ENCODE measurements around the gene ISLR2.

ISLR2 gene

DNA sequence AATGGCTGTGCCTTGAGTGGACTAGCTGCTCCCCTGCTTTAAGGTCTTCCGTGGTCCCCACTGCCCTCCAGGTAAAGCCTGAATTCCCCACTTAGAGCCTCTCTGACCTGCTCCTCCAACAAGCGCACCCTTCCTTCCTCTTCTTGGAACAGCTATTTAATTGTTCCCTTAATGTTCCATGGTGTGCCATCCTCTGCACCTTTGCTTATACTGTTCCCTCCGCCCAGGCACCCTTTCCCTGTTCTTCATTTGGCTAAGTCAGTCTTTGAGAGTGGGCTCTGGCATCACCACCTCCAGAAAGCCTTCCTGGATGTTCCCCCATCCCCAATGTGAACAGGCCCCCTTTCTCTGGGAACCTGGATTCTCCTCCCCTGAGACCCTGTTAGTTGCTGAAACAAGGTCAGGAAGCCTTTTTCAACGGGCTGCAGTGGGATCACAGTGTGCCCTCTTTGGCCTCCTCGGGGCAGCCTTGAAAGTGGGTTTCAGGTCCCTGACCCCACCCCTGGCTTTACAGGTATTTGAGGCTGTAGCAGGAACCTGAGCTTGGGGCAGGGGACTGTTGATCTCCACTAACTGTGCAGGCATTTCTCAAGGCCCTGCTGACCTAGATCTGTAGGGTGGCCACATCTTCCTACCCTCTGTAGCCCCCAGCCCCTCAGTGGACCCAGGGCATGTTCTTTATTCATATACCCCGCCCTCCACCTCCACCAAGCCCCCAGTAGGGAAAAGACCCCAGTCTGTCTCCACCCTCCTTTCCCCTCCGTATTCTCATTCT lies 48.1 kb downstream of the ISLR2 start:
- DNase-seq, result no peak

DNA sequence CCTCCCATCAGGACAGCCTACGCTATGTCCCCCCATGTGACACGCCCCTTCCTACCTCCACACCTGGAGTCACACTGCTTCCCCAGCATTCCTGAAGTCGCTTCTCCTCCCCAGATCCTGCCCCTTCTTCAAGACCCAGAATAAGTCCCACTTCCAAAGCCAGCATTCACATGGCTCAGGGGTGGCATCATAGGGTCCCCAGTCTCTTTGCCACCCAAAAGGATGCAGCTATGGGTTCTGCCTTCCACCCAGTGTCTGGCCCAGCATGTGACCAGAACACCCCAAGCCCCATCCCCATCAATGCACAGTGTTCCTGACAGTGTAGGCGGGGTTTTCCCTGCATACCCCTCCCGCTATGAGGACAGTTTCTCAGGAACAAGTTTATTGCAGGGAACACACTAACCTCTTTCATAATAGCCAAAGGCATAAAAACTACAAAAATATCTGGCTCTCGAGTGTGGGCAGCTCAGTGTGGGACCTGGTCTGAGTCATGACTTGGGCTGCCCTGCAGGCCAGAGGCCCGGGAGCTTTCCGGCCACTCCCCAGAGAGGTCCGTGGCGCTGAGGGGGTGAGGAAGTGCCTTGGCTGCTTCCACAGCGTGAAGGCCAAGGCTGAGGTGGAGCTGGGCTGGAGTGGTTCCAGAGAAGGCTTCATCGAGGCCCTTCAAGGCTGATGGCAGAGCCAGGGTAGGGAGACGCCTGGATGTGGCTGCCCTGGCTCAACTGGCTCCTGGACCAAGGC lies 48.9 kb downstream of the ISLR2 start:
- DNase-seq, result no peak

DNA sequence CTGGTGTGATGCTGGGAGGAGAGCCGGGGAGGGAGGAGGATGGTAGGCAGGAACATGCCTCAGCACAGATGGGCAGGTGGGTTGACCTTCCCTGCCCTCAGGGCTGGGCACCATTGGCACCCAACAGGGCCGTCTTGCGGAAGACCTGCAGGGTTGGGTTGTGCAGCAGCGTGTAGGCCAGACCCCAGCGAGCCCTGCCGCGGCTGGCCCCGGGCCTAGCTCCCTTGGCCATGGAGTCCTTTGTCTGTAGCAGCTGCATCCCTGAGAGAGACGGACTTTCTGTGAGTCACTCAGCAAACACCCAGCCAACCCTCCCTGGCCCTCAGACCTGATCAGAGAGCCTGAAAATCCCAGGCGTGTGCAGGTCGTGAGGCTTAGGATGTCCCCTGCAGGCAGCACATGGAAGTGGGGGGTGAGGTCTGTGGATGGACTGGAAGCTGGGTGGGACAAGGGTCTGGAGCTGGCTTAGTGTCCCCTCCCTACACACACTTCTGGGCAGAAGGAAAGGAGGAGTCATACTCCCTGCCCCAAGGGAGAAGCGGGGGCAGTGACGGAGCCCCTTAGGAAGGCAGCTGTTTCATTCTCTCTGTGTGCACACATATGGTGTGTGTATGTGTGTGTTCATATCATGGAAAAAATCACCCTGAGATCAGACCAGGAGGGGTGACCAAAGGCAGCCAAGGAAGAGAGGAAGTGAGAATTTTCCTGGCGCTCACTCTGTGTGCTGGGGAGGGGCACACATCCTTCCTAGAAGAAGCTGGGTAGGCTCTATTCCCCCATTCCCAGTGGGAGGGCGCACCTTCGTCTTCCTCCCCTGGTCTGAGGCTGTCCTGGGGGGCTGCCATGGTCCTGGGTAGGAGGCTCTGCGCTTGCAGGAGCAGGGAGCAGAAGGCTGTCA lies 49.8 kb downstream of the ISLR2 start:
- DNase-seq, result no peak

DNA sequence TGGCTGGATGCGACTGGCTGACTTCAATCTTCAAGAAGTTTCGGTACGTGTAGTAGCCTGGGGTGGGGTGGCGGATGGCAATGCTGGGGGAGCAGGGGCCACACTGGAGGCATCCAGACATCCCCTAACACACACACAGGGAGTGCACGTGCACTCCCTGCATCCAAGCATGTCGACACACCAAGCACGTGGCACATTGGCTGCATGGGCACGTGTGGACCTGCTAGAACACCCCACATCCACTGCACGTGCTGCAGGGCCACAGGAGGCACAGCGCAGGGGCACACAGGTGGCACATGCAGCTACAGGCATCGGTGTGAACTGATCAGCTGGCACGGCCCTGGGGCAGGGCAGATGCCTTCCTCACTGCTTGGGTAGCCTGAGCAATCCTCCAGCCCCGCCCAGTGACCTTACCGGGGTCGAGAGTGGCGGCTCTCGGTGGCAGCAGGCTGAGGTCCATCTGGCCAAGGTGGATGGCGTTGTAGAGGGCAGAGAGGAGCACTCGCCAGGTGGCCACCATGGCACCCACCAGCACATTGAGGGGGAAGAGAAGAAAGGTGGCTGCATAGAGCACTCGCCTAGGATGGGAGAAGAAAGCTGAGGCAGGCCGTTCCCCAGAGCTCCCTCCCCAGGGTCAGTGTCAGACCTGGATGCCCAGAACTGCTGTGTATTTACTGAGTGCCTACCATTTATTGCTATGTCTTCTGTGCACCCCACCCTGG lies 50.7 kb downstream of the ISLR2 start:
- no peak for DNase-seq

DNA sequence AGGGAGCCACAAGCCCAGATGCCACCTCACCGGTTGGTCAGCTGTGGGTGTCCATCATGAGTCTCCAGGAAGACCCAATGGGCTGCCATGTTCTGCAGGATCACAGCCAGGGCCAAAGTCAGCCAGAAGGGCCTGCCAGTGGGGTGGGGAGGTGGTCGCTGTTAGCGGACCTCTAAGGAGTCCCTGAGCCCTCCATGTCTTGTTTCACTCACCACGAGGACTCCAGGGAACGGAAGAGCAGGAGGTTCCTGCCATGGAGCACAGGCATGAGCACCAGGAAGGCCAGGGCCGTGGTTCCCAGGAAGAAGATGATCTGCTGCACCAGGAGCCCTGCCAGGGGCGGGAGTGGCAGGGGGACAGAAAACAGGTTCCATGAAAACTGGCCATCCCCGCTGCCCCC lies 51.7 kb downstream of the ISLR2 start:
- no peak for DNase-seq

DNA sequence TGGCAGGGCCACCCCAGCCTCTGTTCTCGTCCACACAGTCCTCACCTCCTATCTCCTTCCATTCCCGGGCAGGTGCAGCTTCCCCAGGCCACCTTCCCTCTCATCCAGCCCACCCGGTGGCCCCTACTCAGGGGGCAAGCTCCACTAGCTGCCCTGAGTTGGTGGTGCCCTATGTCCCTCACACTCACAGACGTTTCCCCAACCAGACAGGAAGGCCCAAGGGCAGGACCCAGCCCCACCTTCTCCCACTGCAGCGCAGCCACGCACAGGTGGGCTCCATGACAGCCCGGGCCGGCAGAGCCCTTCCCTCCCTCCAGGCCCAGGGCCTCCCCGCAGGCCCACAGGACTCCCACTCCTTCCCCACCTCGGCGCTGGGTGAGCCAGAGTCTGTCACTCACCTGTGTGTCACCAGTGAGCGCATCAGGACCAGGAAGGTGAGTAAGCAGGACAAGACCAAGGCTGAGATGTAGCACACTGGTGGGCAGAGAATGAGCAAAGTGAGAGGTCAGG lies 54.3 kb downstream of the ISLR2 start:
- DNase-seq, result no peak

DNA sequence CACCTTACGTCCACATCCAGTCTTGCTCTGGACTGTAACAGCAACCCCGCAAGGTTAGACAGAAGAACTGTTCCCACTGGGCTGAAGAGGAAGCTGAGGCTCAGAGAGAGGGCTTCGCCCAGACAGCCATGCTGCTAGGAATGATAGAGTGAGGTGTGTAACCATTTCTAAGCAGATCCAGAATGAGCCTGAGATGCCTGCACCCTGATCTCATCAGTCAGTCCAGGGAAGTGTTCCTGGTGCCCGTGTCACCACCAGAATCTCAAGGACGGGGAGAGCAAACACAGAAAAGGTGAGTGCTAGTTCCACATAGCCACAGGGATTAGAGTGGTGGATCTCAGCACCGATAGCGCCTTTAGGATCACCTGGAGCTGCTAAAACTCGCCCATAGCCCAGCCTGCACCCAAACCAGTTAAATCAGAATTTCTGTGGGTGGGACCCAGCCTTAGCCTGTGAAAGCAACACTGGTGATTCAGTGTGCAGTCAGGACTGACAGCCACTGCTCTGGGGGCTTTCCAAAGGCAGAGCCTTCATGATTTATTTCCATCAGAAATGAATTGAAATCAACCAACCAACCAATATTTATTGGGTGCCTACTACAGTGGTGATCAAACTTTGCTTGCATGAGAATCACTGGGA lies 55.4 kb downstream of the ISLR2 start:
- DNase-seq, result no peak
